K562 (cell line): ENCODE measurements around the gene FBXO9. TPM values are rescaled to one million over a fixed set of nuclear protein-coding genes. Genes with fewer than 3 reads are reported as not detected.

Experiments used
- ARID1B ChIP-seq: fragments of 450-650 bp; IDR thresholded peaks from 2 replicates; pipeline ENCODE4 v1.6.1; 2016; ENCODE audit warnings: antibody characterized with exemption, mild to moderate bottlenecking, inconsistent platforms
- CCAR2 ChIP-seq: fragments of 200-400 bp; formaldehyde crosslinking; IDR thresholded peaks from 2 replicates; pipeline ENCODE4 v1.6.1; 2017; ENCODE audit warnings: mild to moderate bottlenecking, low read depth, low read length
- CREB1 ChIP-seq, 2 experiments: sonication (generic) in 1 of 2; formaldehyde crosslinking in 1 of 2; IDR thresholded peaks; 2 replicates each; pipeline versions ENCODE4 v1.6.1 to v1.8.0; 2012 to 2022; ENCODE audit warnings: inconsistent platforms in 1 of 2, mild to moderate bottlenecking in 1 of 2, missing genetic modification reagents in 1 of 2, moderate library complexity in 1 of 2
- EZH2 ChIP-seq: IDR thresholded peaks from 2 replicates; pipeline ENCODE4 v1.6.1; 2012; ENCODE audit warnings: low read depth, mild to moderate bottlenecking, inconsistent platforms, low read length, borderline replicate concordance
- FOXP1 ChIP-seq: sonication (generic); formaldehyde crosslinking; IDR thresholded peaks from 2 replicates; pipeline ENCODE4 v1.8.0; 2022; ENCODE audit warnings: mild to moderate bottlenecking, missing genetic modification reagents
- HDAC2 ChIP-seq: fragments of 450-650 bp; IDR thresholded peaks from 2 replicates; pipeline ENCODE4 v1.6.1; 2016; ENCODE audit warnings: mild to moderate bottlenecking
- JUNB ChIP-seq: fragments of 450-650 bp; formaldehyde crosslinking; conservative IDR thresholded peaks from 2 replicates; pipeline ENCODE4 v1.4.0; 2020; ENCODE audit warnings: mild to moderate bottlenecking
- RBM15 ChIP-seq: fragments of 200-400 bp; formaldehyde crosslinking; IDR thresholded peaks from 2 replicates; pipeline ENCODE4 v1.6.1; 2018; ENCODE audit warnings: mild to moderate bottlenecking, low read length, moderate library complexity; ENCODE audit not compliant: insufficient read depth
- SIN3A ChIP-seq, 2 experiments: fragments of 150-350 bp in 1 of 2; IDR thresholded peaks; 2 replicates each; pipeline ENCODE4 v1.6.1; 2011 to 2016; ENCODE audit warnings: borderline replicate concordance in 2 of 2, low read depth in 2 of 2, low read length in 2 of 2, mild to moderate bottlenecking in 2 of 2, moderate library complexity in 2 of 2; ENCODE audit not compliant: control insufficient read depth in 1 of 2
- SIN3B ChIP-seq: fragments of 450-650 bp; IDR thresholded peaks from 2 replicates; pipeline ENCODE4 v1.6.1; 2017; ENCODE audit warnings: low read depth, mild to moderate bottlenecking, moderate library complexity
- SMAD3 ChIP-seq: fragments of 450-650 bp; formaldehyde crosslinking; conservative IDR thresholded peaks from 2 replicates; pipeline ENCODE4 v1.4.0; 2020; ENCODE audit warnings: mild to moderate bottlenecking
- ZFP36 ChIP-seq: fragments of 150-350 bp; IDR thresholded peaks from 2 replicates; pipeline ENCODE4 v1.6.1; 2018; ENCODE audit warnings: low read length, low read depth; ENCODE audit not compliant: partially characterized antibody
- ZNF311 ChIP-seq: fragments of 250-450 bp; sonication (Bioruptor Pico); IDR thresholded peaks from 2 replicates; pipeline ENCODE4 v1.4.0; 2020; ENCODE audit warnings: mild to moderate bottlenecking, moderate library complexity
- ZNF354B ChIP-seq: fragments of 250-450 bp; sonication (Bioruptor Pico); IDR thresholded peaks from 2 replicates; pipeline ENCODE4 v1.4.0; 2020
- ZNF444 ChIP-seq: fragments of 250-450 bp; sonication (Bioruptor Pico); IDR thresholded peaks from 2 replicates; pipeline ENCODE4 v1.4.0; 2020; ENCODE audit warnings: mild to moderate bottlenecking, moderate library complexity
- polyA plus RNA-seq, 8 experiments: library from polyadenylated mRNA; depleted of rRNA in 4 of 8; stranded (reverse) in 5 of 8; unstranded in 3 of 8; fragments of >200 nt; fragmentation: Nextera tagmentation in 2 of 8; fragmentation: Illumina TruSeq in 1 of 8; extraction: Ambion mirVana in 2 of 8; extraction: Trizol in 1 of 8; gene quantifications; 2 replicates each; pipeline versions ENCODE4 v1.2.1 to v1.2.3, GENCODE V29; 2011 to 2014; ENCODE audit warnings: inconsistent platforms in 1 of 8, missing spikeins in 1 of 8
- total RNA-seq, 7 experiments: library from RNA; depleted of rRNA in 6 of 7; stranded (reverse); fragments of >200 nt in 6 of 7; fragmentation: Illumina TruSeq in 2 of 7; extraction: Trizol in 2 of 7; gene quantifications; 2 replicates each; pipeline versions ENCODE4 v1.2.1 to v1.2.3, GENCODE V29; 2011 to 2021; ENCODE audit warnings: low replicate concordance in 1 of 7
- TF ChIP-seq, protein P1 (sequence below): fragments of 250-450 bp; sonication (Bioruptor Pico); IDR thresholded peaks from 2 replicates; pipeline ENCODE4 v1.4.0; 2020
- TF ChIP-seq, protein P2 (sequence below): fragments of 250-450 bp; sonication (Bioruptor Pico); IDR thresholded peaks from 2 replicates; pipeline ENCODE4 v1.5.0; 2021; ENCODE audit warnings: mild to moderate bottlenecking, moderate library complexity
- TF ChIP-seq, protein P3 (sequence below): fragments of 450-650 bp; IDR thresholded peaks from 2 replicates; pipeline ENCODE4 v1.6.1; 2017; ENCODE audit warnings: antibody characterized with exemption, mild to moderate bottlenecking
- TF ChIP-seq, protein P4 (sequence below): sonication (generic); formaldehyde crosslinking; IDR thresholded peaks from 2 replicates; pipeline ENCODE4 v1.8.0; 2022; ENCODE audit warnings: mild to moderate bottlenecking, low read depth, missing genetic modification reagents

The FBXO9 gene
- total and polyA plus RNA-seq, 9 of the 15 experiments (the other 6 are each of a cell fraction or from before 2014, with no cell fraction given) = 10.1 to 85.3 (median 51.4) TPM

DNA sequence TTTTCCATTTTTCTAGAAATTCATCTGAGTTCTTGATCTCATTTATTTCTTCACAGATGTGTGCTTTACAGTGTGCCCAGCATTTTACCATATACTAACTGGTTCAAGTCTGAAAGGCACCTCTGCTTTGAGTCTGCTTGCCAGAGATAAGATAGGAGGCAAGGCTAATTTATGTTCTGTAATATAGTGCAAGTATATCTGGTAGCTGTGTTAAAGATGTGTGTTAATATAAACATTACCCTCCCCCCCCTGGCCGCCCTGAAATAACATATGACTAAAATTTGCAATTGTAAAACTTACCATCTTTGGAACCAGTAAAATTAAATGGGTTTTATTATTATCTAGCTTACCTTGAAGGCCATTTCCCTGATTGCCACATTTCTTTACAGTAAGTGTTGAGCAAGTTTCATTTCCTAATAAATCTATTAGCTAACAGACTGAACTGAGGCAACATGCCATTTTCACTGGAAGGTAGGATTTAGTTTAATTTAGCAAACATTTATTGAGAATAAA lies 2.7 kb downstream of the FBXO9 start (continued):
- TF ChIP-seq RBM15 = no peak
- peak; percentile 97 for TF ChIP-seq ARID1B
- TF ChIP-seq ZNF444 (CRISPR knock-in tag) = 0 out of 2 replicates have a peak, but pooled peaks have one; percentile 12
- TF ChIP-seq, protein P1, sequence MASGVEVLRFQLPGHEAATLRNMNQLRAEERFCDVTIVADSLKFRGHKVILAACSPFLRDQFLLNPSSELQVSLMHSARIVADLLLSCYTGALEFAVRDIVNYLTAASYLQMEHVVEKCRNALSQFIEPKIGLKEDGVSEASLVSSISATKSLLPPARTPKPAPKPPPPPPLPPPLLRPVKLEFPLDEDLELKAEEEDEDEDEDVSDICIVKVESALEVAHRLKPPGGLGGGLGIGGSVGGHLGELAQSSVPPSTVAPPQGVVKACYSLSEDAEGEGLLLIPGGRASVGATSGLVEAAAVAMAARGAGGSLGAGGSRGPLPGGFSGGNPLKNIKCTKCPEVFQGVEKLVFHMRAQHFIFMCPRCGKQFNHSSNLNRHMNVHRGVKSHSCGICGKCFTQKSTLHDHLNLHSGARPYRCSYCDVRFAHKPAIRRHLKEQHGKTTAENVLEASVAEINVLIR = no peak
- no peak for TF ChIP-seq ZFP36
- TF ChIP-seq, protein P2, sequence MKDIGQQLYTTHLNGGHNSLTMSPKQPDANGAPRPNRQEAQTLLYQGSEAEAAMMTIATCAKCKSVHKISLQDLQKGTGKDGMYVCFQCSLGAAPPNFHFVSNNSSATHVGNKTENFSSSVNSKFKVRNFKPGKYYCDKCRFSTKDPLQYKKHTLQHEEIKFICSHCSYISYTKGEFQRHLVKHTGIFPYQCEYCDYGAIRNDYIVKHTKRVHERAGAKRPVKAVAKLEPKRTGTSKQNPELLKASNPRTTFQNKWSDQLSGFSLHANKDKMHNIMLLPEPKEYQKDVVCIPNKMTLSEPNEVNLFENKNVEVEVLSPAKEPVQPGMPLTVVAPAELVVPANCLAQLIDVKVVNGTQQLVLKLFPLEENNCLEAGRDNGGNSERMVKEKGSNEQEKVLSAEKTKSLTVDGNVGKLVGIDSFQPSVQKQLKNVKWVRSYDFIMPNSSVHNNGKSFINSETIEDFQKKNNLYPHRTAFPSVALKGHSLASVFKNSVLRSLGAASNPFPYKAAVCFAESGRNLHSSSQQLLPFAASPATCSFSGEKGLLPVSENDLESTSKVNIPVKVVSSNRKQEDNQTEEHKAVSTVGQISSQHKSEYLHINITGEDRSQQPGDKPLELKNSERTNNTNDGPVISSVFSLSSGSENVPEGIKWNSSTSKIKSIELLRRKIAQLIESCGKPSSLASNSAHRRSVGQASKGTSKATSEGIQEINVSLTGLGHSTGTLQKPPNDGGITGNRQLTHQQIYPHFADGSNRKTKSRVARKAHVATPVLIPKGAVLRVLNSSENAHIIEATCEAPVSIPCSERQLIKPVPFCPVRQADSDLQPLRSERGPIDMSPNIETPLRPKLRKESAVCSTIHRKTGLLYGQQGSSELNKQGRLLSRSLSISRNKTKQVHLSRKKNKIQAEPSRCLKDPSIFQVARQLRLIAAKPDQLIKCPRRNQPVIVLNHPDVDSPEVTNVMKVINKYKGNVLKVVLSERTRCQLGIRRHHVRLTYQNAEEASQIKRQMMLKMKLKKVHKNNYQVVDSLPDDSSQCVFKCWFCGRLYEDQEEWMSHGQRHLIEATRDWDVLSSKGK = no peak
- TF ChIP-seq FOXP1 (CRISPR knock-in tag) = no peak
- peak; percentile 56; the same call in 1 of the 2 replicates for TF ChIP-seq HDAC2
- TF ChIP-seq, protein P3, sequence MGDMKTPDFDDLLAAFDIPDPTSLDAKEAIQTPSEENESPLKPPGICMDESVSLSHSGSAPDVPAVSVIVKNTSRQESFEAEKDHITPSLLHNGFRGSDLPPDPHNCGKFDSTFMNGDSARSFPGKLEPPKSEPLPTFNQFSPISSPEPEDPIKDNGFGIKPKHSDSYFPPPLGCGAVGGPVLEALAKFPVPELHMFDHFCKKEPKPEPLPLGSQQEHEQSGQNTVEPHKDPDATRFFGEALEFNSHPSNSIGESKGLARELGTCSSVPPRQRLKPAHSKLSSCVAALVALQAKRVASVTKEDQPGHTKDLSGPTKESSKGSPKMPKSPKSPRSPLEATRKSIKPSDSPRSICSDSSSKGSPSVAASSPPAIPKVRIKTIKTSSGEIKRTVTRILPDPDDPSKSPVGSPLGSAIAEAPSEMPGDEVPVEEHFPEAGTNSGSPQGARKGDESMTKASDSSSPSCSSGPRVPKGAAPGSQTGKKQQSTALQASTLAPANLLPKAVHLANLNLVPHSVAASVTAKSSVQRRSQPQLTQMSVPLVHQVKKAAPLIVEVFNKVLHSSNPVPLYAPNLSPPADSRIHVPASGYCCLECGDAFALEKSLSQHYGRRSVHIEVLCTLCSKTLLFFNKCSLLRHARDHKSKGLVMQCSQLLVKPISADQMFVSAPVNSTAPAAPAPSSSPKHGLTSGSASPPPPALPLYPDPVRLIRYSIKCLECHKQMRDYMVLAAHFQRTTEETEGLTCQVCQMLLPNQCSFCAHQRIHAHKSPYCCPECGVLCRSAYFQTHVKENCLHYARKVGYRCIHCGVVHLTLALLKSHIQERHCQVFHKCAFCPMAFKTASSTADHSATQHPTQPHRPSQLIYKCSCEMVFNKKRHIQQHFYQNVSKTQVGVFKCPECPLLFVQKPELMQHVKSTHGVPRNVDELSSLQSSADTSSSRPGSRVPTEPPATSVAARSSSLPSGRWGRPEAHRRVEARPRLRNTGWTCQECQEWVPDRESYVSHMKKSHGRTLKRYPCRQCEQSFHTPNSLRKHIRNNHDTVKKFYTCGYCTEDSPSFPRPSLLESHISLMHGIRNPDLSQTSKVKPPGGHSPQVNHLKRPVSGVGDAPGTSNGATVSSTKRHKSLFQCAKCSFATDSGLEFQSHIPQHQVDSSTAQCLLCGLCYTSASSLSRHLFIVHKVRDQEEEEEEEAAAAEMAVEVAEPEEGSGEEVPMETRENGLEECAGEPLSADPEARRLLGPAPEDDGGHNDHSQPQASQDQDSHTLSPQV = 0 out of 2 replicates have a peak, but pooled peaks have one; percentile 33
- peak; percentile 41; the same call in 1 of the 2 replicates for TF ChIP-seq CREB1 (IDR thresholded peaks at IDR 0.05)
- TF ChIP-seq CREB1 (CRISPR knock-in tag; IDR thresholded peaks at IDR 0.05) = no peak
- no peak for TF ChIP-seq SIN3B
- TF ChIP-seq SIN3A (IDR thresholded peaks at IDR 0.05; ENCODE audit: borderline replicate concordance in 2 of 2, control insufficient read depth in 1 of 2, low read depth in 2 of 2, low read length in 2 of 2) = no peak
- no peak for TF ChIP-seq ZNF354B (CRISPR knock-in tag)
- TF ChIP-seq SMAD3 (CRISPR knock-in tag) = 0 out of 2 replicates have a peak, but pooled peaks have one; percentile 6
- TF ChIP-seq, protein P4, sequence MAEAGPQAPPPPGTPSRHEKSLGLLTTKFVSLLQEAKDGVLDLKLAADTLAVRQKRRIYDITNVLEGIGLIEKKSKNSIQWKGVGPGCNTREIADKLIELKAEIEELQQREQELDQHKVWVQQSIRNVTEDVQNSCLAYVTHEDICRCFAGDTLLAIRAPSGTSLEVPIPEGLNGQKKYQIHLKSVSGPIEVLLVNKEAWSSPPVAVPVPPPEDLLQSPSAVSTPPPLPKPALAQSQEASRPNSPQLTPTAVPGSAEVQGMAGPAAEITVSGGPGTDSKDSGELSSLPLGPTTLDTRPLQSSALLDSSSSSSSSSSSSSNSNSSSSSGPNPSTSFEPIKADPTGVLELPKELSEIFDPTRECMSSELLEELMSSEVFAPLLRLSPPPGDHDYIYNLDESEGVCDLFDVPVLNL (CRISPR knock-in tag) = no peak
- TF ChIP-seq EZH2 = no peak
- TF ChIP-seq CCAR2 = no peak
- TF ChIP-seq JUNB (CRISPR knock-in tag) = no peak
- TF ChIP-seq ZNF311 = no peak
